Fibroblast of lung (primary cell): ENCODE data around the gene CDH4. TPM values are rescaled to one million over a fixed set of nuclear protein-coding genes. Genes with fewer than 3 reads are reported as not detected.

Experiments used
- DNase-seq, 2 donors: peaks; one replicate each; pipeline versions ENCODE4 v3.0.0 to v3.0.0-alpha.2; 2010; ENCODE audit warnings: low read depth in 2 of 2
- H2AFZ ChIP-seq: 2 replicates; pipeline ENCODE4 v1.5.1; 2012; ENCODE audit warnings: low read length, control low read depth, inconsistent platforms
- H3K27ac ChIP-seq: 2 replicates; pipeline ENCODE4 v1.5.1; 2011; ENCODE audit warnings: low read length, control low read depth; ENCODE audit not compliant: insufficient read depth
- H3K27me3 ChIP-seq: 2 replicates; pipeline ENCODE4 v1.5.1; 2011; ENCODE audit warnings: mild to moderate bottlenecking, low read length; ENCODE audit not compliant: control insufficient read depth, insufficient read depth
- H3K36me3 ChIP-seq: 2 replicates; pipeline ENCODE4 v1.5.1; 2011; ENCODE audit warnings: low read length; ENCODE audit not compliant: control insufficient read depth, insufficient read depth
- H3K4me1 ChIP-seq: 2 replicates; pipeline ENCODE4 v1.5.1; 2011; ENCODE audit warnings: low read length; ENCODE audit not compliant: control insufficient read depth, insufficient read depth; ENCODE audit errors: extremely low read depth
- H3K4me2 ChIP-seq: 2 replicates; pipeline ENCODE4 v1.5.1; 2011; ENCODE audit warnings: low read length, control low read depth; ENCODE audit not compliant: insufficient read depth; ENCODE audit errors: extremely low read depth
- H3K4me3 ChIP-seq, 4 experiments: fragments of 200-600 bp in 1 of 4; sonication (generic) in 1 of 4; replicated peaks in 1 of 4; 2 replicates each; pipeline ENCODE4 v1.5.1; 2011 to 2016; ENCODE audit warnings: low read length in 4 of 4, low read depth in 3 of 4, mild to moderate bottlenecking in 3 of 4, control low read depth in 2 of 4, inconsistent platforms in 1 of 4, mixed read lengths in 1 of 4; ENCODE audit not compliant: insufficient read depth in 1 of 4; ENCODE audit errors: control extremely low read depth in 1 of 4
- H3K79me2 ChIP-seq: 2 replicates; pipeline ENCODE4 v1.5.1; 2012; ENCODE audit warnings: mild to moderate bottlenecking, low read length, inconsistent platforms; ENCODE audit not compliant: control insufficient read depth, insufficient read depth
- H3K9ac ChIP-seq: 2 replicates; pipeline ENCODE4 v1.5.1; 2011; ENCODE audit warnings: mild to moderate bottlenecking, low read length, control low read depth; ENCODE audit not compliant: insufficient read depth
- H3K9me3 ChIP-seq: 2 replicates; pipeline ENCODE4 v1.5.1; 2012; ENCODE audit warnings: low read depth, low read length; ENCODE audit not compliant: control insufficient read depth, insufficient read depth
- H4K20me1 ChIP-seq: 2 replicates; pipeline ENCODE4 v1.5.1; 2011; ENCODE audit warnings: low read length; ENCODE audit not compliant: control insufficient read depth, insufficient read depth; ENCODE audit errors: extremely low read depth
- CTCF ChIP-seq, 2 donors: IDR thresholded peaks in 1 of 2; conservative IDR thresholded peaks in 1 of 2; 1 replicate in 1 of 2; 2 replicates in 1 of 2; pipeline ENCODE4 v1.5.1; 2011 to 2012; ENCODE audit warnings: low read length in 2 of 2, control low read depth in 1 of 2, inconsistent platforms in 1 of 2, low read depth in 1 of 2, mild to moderate bottlenecking in 1 of 2
- EZH2 ChIP-seq: IDR thresholded peaks from 2 replicates; pipeline ENCODE4 v1.5.1; 2012; ENCODE audit warnings: low read length, control low read depth, mild to moderate bottlenecking; ENCODE audit errors: missing control alignments
- polyA plus RNA-seq, 2 donors: library from polyadenylated mRNA; depleted of rRNA in 1 of 2; stranded (reverse) in 1 of 2; unstranded in 1 of 2; fragments of >200 nt; gene quantifications; 2 replicates each; pipeline ENCODE4 v1.2.1, GENCODE V29; 2011 to 2012; ENCODE audit warnings: missing spikeins in 1 of 2
- total RNA-seq: library from RNA; depleted of rRNA; stranded (reverse); fragments of >200 nt; gene quantifications from 2 replicates; pipeline ENCODE4 v1.2.1, GENCODE V29; 2014

Gene CDH4
- total and polyA plus RNA-seq, 2 donors (not counting 1 experiment from before 2014, with no cell fraction given): 4.8 to 6.8 TPM

GRCh38 chr20:61420056-61420455 lies 168.0 kb downstream of the CDH4 start:
- H4K20me1 ChIP-seq: no peaks in the 10 kb centered on the region
- H3K4me1 ChIP-seq: no peaks in the 10 kb centered on the region
- H3K27ac ChIP-seq: no peak overlapping the region
- no peak for TF ChIP-seq EZH2
- no peak for TF ChIP-seq CTCF (conservative IDR thresholded peaks at IDR 0.05 in 1 of 2, IDR thresholded peaks at IDR 0.05 in 1 of 2; ENCODE audit: low read depth in 1 of 2, low read length in 2 of 2)
- no peaks in the 10 kb centered on the region for H3K36me3 ChIP-seq
- H3K27me3 ChIP-seq: no peaks in the 10 kb centered on the region
- no peaks in the 10 kb centered on the region for H3K9me3 ChIP-seq
- no peak overlapping the region for H2AFZ ChIP-seq
- H3K79me2 ChIP-seq: no peaks in the 10 kb centered on the region
- H3K4me3 ChIP-seq: no peak overlapping the region
- no peak overlapping the region for H3K9ac ChIP-seq
- no peak overlapping the region for H3K4me2 ChIP-seq
- no peak for DNase-seq

GRCh38 chr20:61420781-61421180 lies 168.7 kb downstream of the CDH4 start:
- Histone ChIP-seq H3K9ac (no peak overlapping the region), H3K9me3 (no peaks in the 10 kb centered on the region), H3K4me2 (no peak overlapping the region), H2AFZ (no peak overlapping the region), H3K27ac (no peak overlapping the region), H3K4me3 (no peak overlapping the region), H4K20me1 (no peaks in the 10 kb centered on the region), H3K79me2 (no peaks in the 10 kb centered on the region), H3K36me3 (no peaks in the 10 kb centered on the region), H3K27me3 (no peaks in the 10 kb centered on the region), H3K4me1 (no peaks in the 10 kb centered on the region)
- TF ChIP-seq EZH2 (no peak), CTCF (conservative IDR thresholded peaks at IDR 0.05 in 1 of 2, IDR thresholded peaks at IDR 0.05 in 1 of 2; ENCODE audit: low read depth in 1 of 2, low read length in 2 of 2) (no peak)
- DNase-seq: no peak

GRCh38 chr20:61422636-61423425 lies 170.8 kb downstream of the CDH4 start:
- H3K36me3 ChIP-seq: no peaks in the 10 kb centered on the region
- H3K79me2 ChIP-seq: no peaks in the 10 kb centered on the region
- no peaks in the 10 kb centered on the region for H4K20me1 ChIP-seq
- H3K27me3 ChIP-seq: no peaks in the 10 kb centered on the region
- H3K27ac ChIP-seq: no peak overlapping the region
- no peak overlapping the region for H3K4me3 ChIP-seq
- no peak overlapping the region for H3K9ac ChIP-seq
- H3K4me2 ChIP-seq: no peak overlapping the region
- no peak for DNase-seq
- H2AFZ ChIP-seq: no peak overlapping the region
- H3K9me3 ChIP-seq: no peaks in the 10 kb centered on the region
- H3K4me1 ChIP-seq: no peaks in the 10 kb centered on the region
- TF ChIP-seq EZH2 (no peak), CTCF (conservative IDR thresholded peaks at IDR 0.05 in 1 of 2, IDR thresholded peaks at IDR 0.05 in 1 of 2; ENCODE audit: low read depth in 1 of 2, low read length in 2 of 2) (no peak)
